ENCODE results near the gene NOSIP.

Gene NOSIP

DNA sequence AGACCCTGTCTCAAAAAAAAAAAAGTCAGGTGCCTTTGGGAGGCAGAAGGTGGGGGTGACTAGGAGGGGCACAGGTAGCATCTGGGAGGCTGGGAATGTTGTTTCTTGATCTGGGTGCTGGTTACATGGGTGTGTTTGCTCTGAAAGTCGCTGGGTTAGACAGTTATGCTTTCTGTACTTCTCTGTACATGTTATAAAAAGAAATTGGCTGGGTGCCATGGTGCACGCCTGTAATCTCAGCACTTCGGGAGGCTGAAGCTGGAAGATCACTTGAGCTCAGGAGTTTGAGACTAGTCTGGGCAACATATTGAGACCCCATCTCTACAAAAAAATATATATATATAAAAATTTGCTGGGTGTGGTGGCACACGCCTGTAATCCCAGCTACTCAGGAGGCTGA, 15.1 kb downstream of the NOSIP start:
- DNase-seq (ENCODE audit: low spot score), result no peak
- H3K4me1 ChIP-seq (ENCODE audit: control insufficient read depth in 2 of 2, insufficient read depth in 1 of 2, low read depth in 1 of 2, low read length in 2 of 2), result peaks cover 0 to under 1% of the 10 kb centered on the region in 2 donors

DNA sequence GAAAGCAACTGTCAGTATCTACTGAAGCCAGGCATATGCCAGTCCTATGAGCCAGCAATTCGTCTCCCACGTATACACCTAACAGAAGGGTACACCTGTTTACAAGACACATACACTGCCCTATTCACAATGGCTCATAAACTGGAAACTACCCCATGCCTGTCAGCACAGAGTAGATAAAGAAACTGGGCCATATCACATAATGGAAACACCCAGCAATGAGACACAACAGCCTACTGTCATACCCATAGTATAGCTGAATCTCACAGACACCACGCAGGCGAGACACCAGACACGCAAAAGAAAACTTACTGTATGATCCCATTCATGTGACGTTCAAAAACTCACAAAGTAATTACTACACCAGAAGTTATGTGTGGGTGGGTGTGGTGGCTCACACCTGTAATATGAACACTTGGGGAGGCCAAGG, 15.7 kb downstream of the NOSIP start:
- Histone ChIP-seq H4K8ac (ENCODE audit: low read depth, low read length) (no peak overlapping the region), H3K18ac (ENCODE audit: low read length) (no peak overlapping the region), H3K4me2 (ENCODE audit: insufficient read depth, low read length, poor library complexity, severe bottlenecking) (no peak overlapping the region), H3K27ac (replicated peaks; ENCODE audit: low read length) (no peak overlapping the region), H3K23ac (ENCODE audit: low read depth, low read length, poor library complexity) (no peak overlapping the region), H3K36me3 (replicated peaks in 1 of 2; ENCODE audit: control insufficient read depth in 2 of 2, insufficient read depth in 2 of 2, low read length in 2 of 2) (peaks cover 4 to 31% of the 10 kb centered on the region in 2 donors), H3K79me1 (ENCODE audit: low read depth, low read length) (peaks cover 15% of the 10 kb centered on the region), H2BK12ac (ENCODE audit: low read length) (no peak overlapping the region), H3K4me3 (ENCODE audit: low read length in 2 of 2) (no peak overlapping the region), H2BK15ac (ENCODE audit: low read length) (no peak overlapping the region), H2AK5ac (ENCODE audit: low read depth, low read length) (no peak overlapping the region), H2BK120ac (ENCODE audit: low read depth, low read length) (no peak overlapping the region), H2AFZ (ENCODE audit: low read length) (no peak overlapping the region), H4K91ac (ENCODE audit: low read depth, low read length, poor library complexity) (no peak overlapping the region), H3K9ac (ENCODE audit: low read depth, low read length, poor library complexity) (no peak overlapping the region), H3K4ac (ENCODE audit: low read length) (no peak overlapping the region), H3K4me1 (ENCODE audit: control insufficient read depth in 2 of 2, insufficient read depth in 1 of 2, low read depth in 1 of 2, low read length in 2 of 2) (no peaks in the 10 kb centered on the region), H2BK5ac (ENCODE audit: low read length) (no peak overlapping the region), H3K9me3 (replicated peaks in 1 of 2; ENCODE audit: control insufficient read depth in 2 of 2, insufficient read depth in 1 of 2, low read depth in 1 of 2, low read length in 2 of 2) (no peaks in the 10 kb centered on the region), H3K27me3 (ENCODE audit: control insufficient read depth in 3 of 3, insufficient read depth in 3 of 3, low read depth in 1 of 3, low read length in 3 of 3) (no peaks in the 10 kb centered on the region), H3K14ac (ENCODE audit: low read length) (no peak overlapping the region)
- no CpG with 5 or more reads among the region's 6 CpGs for WGBS, 2 donors (ENCODE audit: extremely low coverage in 2 of 2, insufficient read length in 2 of 2, insufficient replicate concordance in 1 of 2)
- no peak for DNase-seq (ENCODE audit: low spot score)

More for the DNA sequence above, 15.1 kb downstream of the NOSIP start:
- H4K91ac ChIP-seq (ENCODE audit: low read depth, low read length, poor library complexity), result no peak overlapping the region
- no CpG with 5 or more reads among the region's 4 CpGs for WGBS, 2 donors (ENCODE audit: extremely low coverage in 2 of 2, insufficient read length in 2 of 2, insufficient replicate concordance in 1 of 2)
- H3K9ac ChIP-seq (ENCODE audit: low read depth, low read length, poor library complexity), result no peak overlapping the region
- no peak overlapping the region for H3K4me2 ChIP-seq (ENCODE audit: insufficient read depth, low read length, poor library complexity, severe bottlenecking)
- no peak overlapping the region for H4K8ac ChIP-seq (ENCODE audit: low read depth, low read length)
- H2BK5ac ChIP-seq (ENCODE audit: low read length), result no peak overlapping the region
- H3K23ac ChIP-seq (ENCODE audit: low read depth, low read length, poor library complexity), result no peak overlapping the region
- no peak overlapping the region for H3K27ac ChIP-seq (replicated peaks; ENCODE audit: low read length)
- peaks cover 11% of the 10 kb centered on the region for H3K79me1 ChIP-seq (ENCODE audit: low read depth, low read length)
- no peak overlapping the region for H2BK15ac ChIP-seq (ENCODE audit: low read length)
- peaks cover 2 to 24% of the 10 kb centered on the region in 2 donors for H3K36me3 ChIP-seq (replicated peaks in 1 of 2; ENCODE audit: control insufficient read depth in 2 of 2, insufficient read depth in 2 of 2, low read length in 2 of 2)
- H2BK12ac ChIP-seq (ENCODE audit: low read length), result no peak overlapping the region
- H3K4ac ChIP-seq (ENCODE audit: low read length), result no peak overlapping the region
- no peak overlapping the region for H3K4me3 ChIP-seq (ENCODE audit: low read length in 2 of 2)
- no peaks in the 10 kb centered on the region for H3K9me3 ChIP-seq (replicated peaks in 1 of 2; ENCODE audit: control insufficient read depth in 2 of 2, insufficient read depth in 1 of 2, low read depth in 1 of 2, low read length in 2 of 2)
- H3K14ac ChIP-seq (ENCODE audit: low read length), result no peak overlapping the region
- H3K18ac ChIP-seq (ENCODE audit: low read length), result no peak overlapping the region
- H3K27me3 ChIP-seq (ENCODE audit: control insufficient read depth in 3 of 3, insufficient read depth in 3 of 3, low read depth in 1 of 3, low read length in 3 of 3), result no peaks in the 10 kb centered on the region
- no peak overlapping the region for H2BK120ac ChIP-seq (ENCODE audit: low read depth, low read length)
- H2AFZ ChIP-seq (ENCODE audit: low read length), result no peak overlapping the region
- H2AK5ac ChIP-seq (ENCODE audit: low read depth, low read length), result no peak overlapping the region

DNA sequence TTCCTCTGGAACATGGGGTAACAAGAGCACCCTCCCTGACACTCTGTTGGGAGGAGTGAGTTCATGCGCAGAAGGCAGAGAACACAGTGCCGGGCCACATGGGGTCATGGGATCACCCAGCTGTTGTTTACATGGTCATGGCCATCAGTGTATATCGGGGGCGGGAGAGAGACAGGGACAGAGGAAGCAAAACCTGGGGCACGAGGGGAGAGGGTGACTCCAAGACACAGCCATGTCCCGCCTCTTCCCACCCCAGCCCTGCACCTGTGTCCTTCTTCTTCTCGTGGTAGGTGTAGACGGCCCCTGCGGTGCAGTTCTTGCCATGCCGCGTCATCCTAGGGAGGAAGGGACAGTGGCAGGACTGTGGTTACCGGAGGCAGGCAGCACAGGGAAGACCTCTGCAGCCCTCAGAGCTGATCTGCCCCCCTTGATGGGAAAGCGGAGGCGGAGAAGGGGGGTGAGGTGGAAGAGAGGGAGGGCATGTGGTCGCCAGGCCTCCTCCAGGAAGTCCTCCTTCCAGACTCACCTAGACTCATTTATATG, 19.9 kb downstream of the NOSIP start:
- Histone ChIP-seq H3K9me3 (replicated peaks in 1 of 2; ENCODE audit: control insufficient read depth in 2 of 2, insufficient read depth in 1 of 2, low read depth in 1 of 2, low read length in 2 of 2) (no peaks in the 10 kb centered on the region), H3K9ac (ENCODE audit: low read depth, low read length, poor library complexity) (peak overlapping the region; percentile 22), H3K27ac (replicated peaks; ENCODE audit: low read length) (no peak overlapping the region), H2BK15ac (ENCODE audit: low read length) (no peak overlapping the region), H3K14ac (ENCODE audit: low read length) (no peak overlapping the region), H2BK12ac (ENCODE audit: low read length) (no peak overlapping the region), H2AK5ac (ENCODE audit: low read depth, low read length) (no peak overlapping the region), H3K4me1 (ENCODE audit: control insufficient read depth in 2 of 2, insufficient read depth in 1 of 2, low read depth in 1 of 2, low read length in 2 of 2) (peaks cover 0 to 11% of the 10 kb centered on the region in 2 donors), H2BK5ac (ENCODE audit: low read length) (no peak overlapping the region), H3K4ac (ENCODE audit: low read length) (no peak overlapping the region), H3K79me1 (ENCODE audit: low read depth, low read length) (peaks cover 11% of the 10 kb centered on the region), H3K36me3 (replicated peaks in 1 of 2; ENCODE audit: control insufficient read depth in 2 of 2, insufficient read depth in 2 of 2, low read length in 2 of 2) (peaks cover 28 to 64% of the 10 kb centered on the region in 2 donors), H3K4me2 (ENCODE audit: insufficient read depth, low read length, poor library complexity, severe bottlenecking) (no peak overlapping the region), H3K18ac (ENCODE audit: low read length) (no peak overlapping the region), H2BK120ac (ENCODE audit: low read depth, low read length) (no peak overlapping the region), H4K8ac (ENCODE audit: low read depth, low read length) (no peak overlapping the region), H3K23ac (ENCODE audit: low read depth, low read length, poor library complexity) (no peak overlapping the region), H2AFZ (ENCODE audit: low read length) (no peak overlapping the region), H3K27me3 (ENCODE audit: control insufficient read depth in 3 of 3, insufficient read depth in 3 of 3, low read depth in 1 of 3, low read length in 3 of 3) (no peaks in the 10 kb centered on the region), H4K91ac (ENCODE audit: low read depth, low read length, poor library complexity) (no peak overlapping the region), H3K4me3 (ENCODE audit: low read length in 2 of 2) (peak overlapping the region in 1 of 2 donors; percentile 20)
- no peak for DNase-seq (ENCODE audit: low spot score)
- WGBS, 2 donors (ENCODE audit: extremely low coverage in 2 of 2, insufficient read length in 2 of 2, insufficient replicate concordance in 1 of 2), result no CpG with 5 or more reads among the region's 15 CpGs

DNA sequence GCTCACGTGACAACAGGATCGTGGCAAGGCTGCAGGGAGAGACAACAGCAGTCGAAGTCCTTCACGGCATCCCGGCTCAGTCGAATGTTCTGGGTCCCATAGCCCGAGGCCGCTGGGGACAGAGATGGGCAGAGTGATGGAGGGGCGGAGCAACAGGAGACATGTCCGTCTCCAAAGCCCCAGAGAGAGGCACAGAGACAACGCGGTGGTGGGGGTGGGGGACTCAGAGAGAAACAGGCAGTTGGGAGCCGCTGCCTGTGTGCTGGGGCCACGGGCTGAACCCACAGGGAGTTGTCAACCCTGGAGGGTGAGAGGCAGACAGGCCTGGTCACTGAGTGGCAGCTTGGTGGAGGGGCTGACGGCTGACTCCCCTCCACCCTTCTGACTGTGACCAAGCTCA, 20.4 kb downstream of the NOSIP start:
- Histone ChIP-seq H2BK12ac (ENCODE audit: low read length) (no peak overlapping the region), H3K36me3 (replicated peaks in 1 of 2; ENCODE audit: control insufficient read depth in 2 of 2, insufficient read depth in 2 of 2, low read length in 2 of 2) (peaks cover 29 to 69% of the 10 kb centered on the region in 2 donors), H3K27me3 (ENCODE audit: control insufficient read depth in 3 of 3, insufficient read depth in 3 of 3, low read depth in 1 of 3, low read length in 3 of 3) (no peaks in the 10 kb centered on the region), H3K4me2 (ENCODE audit: insufficient read depth, low read length, poor library complexity, severe bottlenecking) (no peak overlapping the region), H3K23ac (ENCODE audit: low read depth, low read length, poor library complexity) (peak overlapping the region; percentile 3), H2BK15ac (ENCODE audit: low read length) (no peak overlapping the region), H3K4me1 (ENCODE audit: control insufficient read depth in 2 of 2, insufficient read depth in 1 of 2, low read depth in 1 of 2, low read length in 2 of 2) (peaks cover 0 to 11% of the 10 kb centered on the region in 2 donors), H3K27ac (replicated peaks; ENCODE audit: low read length) (no peak overlapping the region), H3K18ac (ENCODE audit: low read length) (no peak overlapping the region), H3K14ac (ENCODE audit: low read length) (no peak overlapping the region), H3K9ac (ENCODE audit: low read depth, low read length, poor library complexity) (peak overlapping the region; percentile 22), H3K4ac (ENCODE audit: low read length) (no peak overlapping the region), H2BK120ac (ENCODE audit: low read depth, low read length) (no peak overlapping the region), H2AFZ (ENCODE audit: low read length) (no peak overlapping the region), H2AK5ac (ENCODE audit: low read depth, low read length) (no peak overlapping the region), H4K91ac (ENCODE audit: low read depth, low read length, poor library complexity) (no peak overlapping the region), H2BK5ac (ENCODE audit: low read length) (no peak overlapping the region), H3K79me1 (ENCODE audit: low read depth, low read length) (peaks cover 11% of the 10 kb centered on the region), H4K8ac (ENCODE audit: low read depth, low read length) (no peak overlapping the region), H3K4me3 (ENCODE audit: low read length in 2 of 2) (peak overlapping the region in 1 of 2 donors; percentile 20), H3K9me3 (replicated peaks in 1 of 2; ENCODE audit: control insufficient read depth in 2 of 2, insufficient read depth in 1 of 2, low read depth in 1 of 2, low read length in 2 of 2) (no peaks in the 10 kb centered on the region)
- no CpG with 5 or more reads among the region's 15 CpGs for WGBS, 2 donors (ENCODE audit: extremely low coverage in 2 of 2, insufficient read length in 2 of 2, insufficient replicate concordance in 1 of 2)
- DNase-seq (ENCODE audit: low spot score), result no peak
